HG03457 (cell line): ENCODE results near the gene ADAMTSL3.
"Not testable (repeated sequence)": the region's sequence is repeated elsewhere in the genome, so short reads cannot be mapped to it uniquely, and the experiment has no call there.

Experiments
- ATAC-seq: cut with Tn5 transposase; IDR thresholded peaks from one replicate; pipeline ENCODE4 v1.9.1; 2021; ENCODE audit warnings: moderate number of reproducible peaks; ENCODE audit not compliant: unreplicated experiment

Gene ADAMTSL3

GRCh38 chr15:84003791-84004503, 350.0 kb downstream of the ADAMTSL3 start:
- ATAC-seq, result no peak

- no peak for ATAC-seq
Observed at GRCh38 chr15:84006421-84006820, 352.5 kb downstream of the ADAMTSL3 start.

DNA sequence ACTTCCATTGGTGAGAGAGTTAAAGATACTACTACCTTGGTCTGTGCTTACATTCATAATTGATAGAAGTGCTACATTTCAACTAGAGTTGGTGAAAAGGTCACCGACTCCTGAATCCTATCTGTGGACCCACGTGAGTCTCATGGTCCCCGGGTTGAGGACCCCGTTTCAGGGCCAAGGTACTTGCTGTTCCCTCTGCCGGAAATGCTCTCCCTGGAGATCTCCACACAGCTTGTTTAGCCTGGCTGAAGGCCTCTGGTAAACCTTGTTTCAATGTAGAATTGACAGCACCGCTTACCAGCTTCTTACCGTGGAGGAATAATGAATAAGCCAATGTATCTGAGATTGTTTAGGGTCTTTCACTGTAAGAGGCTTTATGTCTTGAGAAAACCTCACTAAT, 355.7 kb downstream of the ADAMTSL3 start:
- ATAC-seq, result no peak

GRCh38 chr15:84010246-84010645, 356.3 kb downstream of the ADAMTSL3 start:
- ATAC-seq, result no peak

DNA sequence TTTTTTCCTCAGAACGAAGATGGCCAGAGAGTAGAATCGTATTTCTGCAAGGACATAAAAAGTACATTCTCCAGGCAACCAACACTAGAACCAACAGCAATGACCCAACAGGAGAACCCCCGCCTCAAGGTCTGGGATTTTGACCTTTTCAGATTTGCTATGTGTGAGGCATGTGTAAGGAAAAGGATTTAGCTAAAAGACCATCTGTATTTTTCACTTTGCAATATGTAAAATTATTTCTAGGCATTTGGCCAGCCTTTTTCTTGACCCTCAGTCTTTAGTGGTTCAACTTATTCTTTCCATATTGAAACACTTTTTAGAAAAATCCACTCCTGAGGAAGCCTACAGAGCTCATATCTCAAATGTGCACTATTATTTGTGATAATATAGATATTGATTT, 362.4 kb downstream of the ADAMTSL3 start:
- no peak for ATAC-seq

DNA sequence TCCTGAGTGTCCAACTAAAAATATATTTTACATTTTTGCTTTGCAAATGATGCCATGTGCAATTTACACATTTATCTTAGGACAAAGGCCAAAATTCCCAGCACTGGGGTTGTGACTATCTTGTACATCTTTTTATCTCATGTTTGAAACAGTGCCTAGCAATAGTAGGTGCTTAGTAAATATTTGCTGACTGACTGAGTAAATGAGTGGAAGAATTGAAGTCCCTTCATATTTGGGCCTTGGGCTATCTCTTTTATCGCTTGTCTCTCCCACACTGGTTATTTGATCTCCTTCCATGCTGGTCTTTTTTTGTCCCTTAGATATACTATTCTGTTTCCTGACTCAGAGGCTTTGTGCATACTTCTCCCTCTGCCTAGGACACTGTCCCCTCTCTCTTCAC, 368.6 kb downstream of the ADAMTSL3 start:
- ATAC-seq, result no peak

- no peak for ATAC-seq
Observed at GRCh38 chr15:84023636-84024035, 369.7 kb downstream of the ADAMTSL3 start.

GRCh38 chr15:84033793-84034553, 380.1 kb downstream of the ADAMTSL3 start:
- ATAC-seq, result no peak

DNA sequence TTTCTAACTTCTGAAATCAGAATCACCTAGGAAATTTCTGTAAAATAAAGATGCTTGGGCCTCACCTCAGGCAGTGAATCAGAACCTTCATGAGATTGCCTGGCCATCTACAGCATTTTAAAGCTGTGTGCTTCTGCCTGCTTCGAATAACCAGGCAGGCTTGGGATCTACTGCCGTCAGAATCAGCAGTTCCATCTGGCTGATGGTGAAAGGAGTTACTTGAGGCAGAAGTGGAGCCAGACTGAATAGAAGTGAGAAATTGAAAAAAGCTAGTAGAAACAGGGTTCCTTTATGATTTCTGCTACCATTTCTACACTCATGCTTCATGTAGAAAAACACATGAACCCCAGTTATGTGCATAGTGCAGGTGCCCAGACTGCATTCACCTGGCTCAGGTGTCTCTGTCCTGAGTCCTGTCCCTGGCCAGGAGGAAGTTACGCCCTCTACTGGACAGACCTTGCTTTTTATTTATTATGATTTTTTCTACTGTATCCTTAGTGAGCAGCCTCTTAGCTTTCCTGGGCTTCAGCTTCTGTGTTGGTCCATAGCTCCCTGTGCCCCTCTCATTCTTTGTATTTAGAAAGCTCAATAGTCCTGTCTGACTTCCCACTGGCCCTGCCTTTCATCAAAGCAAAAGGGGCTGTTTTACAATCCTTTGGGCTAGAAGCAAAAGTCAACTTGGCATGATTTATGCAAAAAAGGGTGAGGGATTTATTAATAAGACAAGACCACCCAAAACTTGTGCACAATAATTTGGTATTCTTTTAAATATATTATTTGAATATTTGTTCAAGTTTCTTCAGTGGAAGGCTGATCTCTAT, 380.9 kb downstream of the ADAMTSL3 start:
- ATAC-seq, result no peak

DNA sequence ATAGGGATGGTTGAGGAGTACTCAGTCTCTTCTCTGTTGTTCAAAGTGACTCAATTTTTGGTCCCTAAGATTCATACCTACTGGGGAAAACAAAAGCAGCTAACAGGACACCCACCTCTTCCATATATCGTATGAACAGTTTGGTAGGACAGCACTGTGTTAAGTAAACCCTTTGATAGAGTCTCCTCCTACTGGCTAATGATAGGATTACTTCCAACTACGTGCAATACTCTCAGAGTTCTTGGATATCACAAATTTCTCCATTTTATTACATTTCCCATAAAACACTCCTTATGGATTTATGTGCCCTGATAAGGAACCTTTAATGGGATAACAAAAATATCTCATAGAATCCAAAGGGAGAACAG, 381.5 kb downstream of the ADAMTSL3 start:
- no peak for ATAC-seq

DNA sequence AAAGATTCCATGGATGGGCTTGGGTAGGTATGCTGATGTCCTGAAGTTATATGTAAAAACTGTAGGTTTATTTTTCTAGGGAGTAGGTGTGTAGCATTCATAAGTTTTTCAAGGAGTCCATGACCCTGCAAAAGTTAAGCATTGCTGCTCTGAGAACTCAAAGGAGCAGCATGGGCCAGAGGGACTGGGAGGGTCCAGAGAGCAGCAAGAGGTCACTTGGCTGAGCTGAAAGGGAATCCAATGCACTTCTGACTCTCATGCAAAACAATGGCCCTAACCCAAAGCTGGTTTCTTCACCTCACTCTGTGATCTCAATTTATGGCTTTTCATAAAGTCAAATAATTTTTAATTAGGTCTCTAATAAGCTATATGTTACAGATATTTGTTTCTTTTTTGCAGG, 383.4 kb downstream of the ADAMTSL3 start:
- no peak for ATAC-seq

DNA sequence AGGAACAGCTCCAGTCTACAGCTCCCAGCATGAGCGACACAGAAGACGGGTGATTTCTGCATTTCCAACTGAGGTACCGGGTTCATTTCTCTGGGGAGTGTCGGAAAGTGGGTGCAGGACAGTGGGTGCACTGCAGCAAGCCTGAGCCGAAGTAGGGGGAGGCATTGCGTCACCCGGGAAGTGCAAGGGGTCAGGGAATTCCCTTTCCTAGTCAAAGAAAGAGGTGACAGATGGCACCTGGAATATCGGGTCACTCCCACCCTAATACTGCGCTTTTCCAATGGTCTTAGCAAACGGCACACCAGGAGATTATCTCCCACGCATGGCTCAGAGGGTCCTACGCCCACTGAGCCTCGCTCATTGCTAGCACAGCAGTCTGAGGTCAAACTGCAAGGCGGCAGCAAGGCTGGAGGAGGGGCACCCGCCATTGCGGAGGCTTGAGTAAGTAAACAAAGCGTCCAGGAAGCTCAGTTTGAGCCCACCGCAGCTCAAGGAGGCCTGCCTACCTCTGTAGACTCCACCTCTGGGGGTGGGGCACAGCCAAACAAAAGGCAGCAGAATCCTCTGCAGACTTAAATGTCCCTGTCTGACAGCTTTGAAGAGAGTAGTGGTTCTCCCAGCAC, 388.6 kb downstream of the ADAMTSL3 start:
- ATAC-seq, result not testable (repeated sequence)

DNA sequence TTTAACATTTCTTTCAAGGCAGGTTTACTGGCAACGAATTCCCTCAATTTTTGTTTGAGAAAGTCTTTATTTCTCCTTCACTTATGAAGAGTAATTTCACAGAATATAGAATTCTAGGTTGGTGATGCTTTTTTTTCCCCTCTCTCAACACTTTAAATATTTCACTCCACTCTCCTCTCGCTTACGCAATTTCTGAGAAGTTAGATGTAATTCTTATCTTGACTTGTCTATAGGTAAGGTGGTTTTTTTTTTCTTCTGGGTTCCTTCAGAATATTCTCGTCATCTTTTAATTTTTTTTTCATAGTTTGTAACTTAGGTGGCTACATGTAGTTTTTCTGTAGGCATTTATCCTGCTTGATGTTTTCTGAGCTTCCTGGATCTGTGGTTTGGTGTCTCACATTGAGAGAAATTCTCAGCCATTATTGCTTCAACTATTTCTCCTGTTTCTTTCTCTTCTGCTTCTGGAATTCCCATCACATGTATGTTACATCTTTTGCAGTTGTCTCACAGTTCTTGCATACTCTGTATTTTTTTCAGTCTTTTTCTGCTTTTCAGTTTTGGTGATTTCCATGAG, 392.2 kb downstream of the ADAMTSL3 start:
- no peak for ATAC-seq

DNA sequence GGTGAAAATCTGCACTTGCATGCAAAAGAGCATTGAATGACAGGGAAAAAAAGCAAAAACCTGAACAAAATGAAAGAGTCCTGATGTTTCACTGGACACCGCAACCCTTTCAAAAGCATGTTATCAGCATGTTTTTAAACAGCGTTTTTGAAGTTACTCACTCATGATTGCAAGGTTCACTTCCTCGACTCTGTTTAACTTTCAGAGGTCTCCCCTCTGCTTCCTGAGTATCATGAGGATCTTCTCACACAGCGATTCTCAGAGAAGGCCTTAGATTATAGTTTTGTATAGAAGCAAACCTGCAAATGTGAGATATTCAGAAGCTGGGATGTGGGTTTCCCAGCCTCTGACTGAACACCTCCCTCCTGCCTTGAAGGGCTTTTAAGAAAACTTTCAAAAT, 395.6 kb downstream of the ADAMTSL3 start:
- not testable (repeated sequence) for ATAC-seq

DNA sequence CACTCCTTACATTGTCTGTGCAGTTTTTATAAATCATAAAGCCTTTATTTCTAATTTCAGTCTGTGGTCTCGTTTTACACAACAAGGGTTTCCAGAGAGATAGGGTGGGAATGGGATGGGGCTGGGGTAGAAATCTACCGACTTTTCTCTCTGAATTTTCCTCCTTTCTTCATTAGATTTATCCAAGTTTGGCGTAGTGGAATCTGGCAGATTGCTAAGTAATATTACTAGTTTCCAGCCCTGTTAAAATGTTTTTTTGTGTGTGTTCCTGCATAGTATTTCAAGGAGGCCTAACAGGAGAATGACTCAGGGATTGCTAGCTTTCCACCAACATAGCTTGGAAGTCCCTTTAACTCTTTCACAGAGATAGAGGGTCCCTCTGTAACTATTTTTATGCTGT, 396.2 kb downstream of the ADAMTSL3 start:
- ATAC-seq, result no peak

- ATAC-seq, result not testable (repeated sequence)
Observed at GRCh38 chr15:84051146-84051545, 397.2 kb downstream of the ADAMTSL3 start.

- not testable (repeated sequence) for ATAC-seq
Observed at GRCh38 chr15:84054544-84054943, 400.6 kb downstream of the ADAMTSL3 start.

GRCh38 chr15:84057714-84058331, 403.9 kb downstream of the ADAMTSL3 start:
- no peak for ATAC-seq

DNA sequence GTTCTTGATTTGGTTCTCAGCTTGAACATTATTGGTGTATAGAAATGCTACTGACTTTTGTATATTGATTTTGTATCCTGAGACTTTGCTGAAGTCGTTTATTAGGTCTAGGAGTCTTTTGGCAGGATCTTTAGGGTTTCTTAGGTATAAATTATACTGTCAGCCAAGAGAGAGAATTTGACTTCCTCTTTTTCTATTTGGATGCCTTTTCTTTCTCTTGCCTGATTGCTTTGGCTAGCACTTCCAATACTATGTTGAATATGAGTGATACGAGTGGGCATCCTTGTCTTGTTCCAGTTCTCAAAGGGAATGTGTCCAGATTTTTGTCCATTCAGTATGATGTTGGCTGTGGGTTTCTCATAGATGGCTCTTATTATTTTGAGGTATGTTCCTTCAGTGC, 409.8 kb downstream of the ADAMTSL3 start:
- ATAC-seq, result not testable (repeated sequence)

DNA sequence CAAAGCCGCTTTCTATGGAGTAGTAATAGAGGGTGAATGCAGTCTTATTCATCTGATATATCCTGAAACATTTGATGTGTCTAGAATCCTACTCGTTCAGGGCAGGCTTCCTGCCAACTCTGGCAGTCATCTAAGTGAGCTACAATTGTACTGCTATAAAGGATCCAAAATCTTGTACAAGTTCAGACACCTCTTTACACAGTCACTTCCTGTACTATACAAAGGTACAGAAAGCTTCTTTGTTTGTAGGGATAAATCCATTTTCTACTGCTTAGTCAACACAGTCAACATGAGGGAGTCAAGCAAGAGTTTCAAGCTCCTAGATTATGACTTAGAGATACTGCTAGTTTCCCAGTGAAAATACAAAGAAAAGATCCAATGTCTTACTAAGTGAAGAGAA, 414.8 kb downstream of the ADAMTSL3 start:
- ATAC-seq, result not testable (repeated sequence)
